T-helper 2 cell (primary cell): Measurements from ENCODE around the gene INVS.
"Not testable (repeated sequence)": the region's sequence is repeated elsewhere in the genome, so short reads cannot be mapped to it uniquely, and the experiment has no call there.

ENCODE experiments used
- DNase-seq, 5 experiments: peaks; one replicate each; pipeline versions ENCODE4 v3.0.0 to v3.0.0-alpha.2; 2012 to 2022

The INVS gene

DNA sequence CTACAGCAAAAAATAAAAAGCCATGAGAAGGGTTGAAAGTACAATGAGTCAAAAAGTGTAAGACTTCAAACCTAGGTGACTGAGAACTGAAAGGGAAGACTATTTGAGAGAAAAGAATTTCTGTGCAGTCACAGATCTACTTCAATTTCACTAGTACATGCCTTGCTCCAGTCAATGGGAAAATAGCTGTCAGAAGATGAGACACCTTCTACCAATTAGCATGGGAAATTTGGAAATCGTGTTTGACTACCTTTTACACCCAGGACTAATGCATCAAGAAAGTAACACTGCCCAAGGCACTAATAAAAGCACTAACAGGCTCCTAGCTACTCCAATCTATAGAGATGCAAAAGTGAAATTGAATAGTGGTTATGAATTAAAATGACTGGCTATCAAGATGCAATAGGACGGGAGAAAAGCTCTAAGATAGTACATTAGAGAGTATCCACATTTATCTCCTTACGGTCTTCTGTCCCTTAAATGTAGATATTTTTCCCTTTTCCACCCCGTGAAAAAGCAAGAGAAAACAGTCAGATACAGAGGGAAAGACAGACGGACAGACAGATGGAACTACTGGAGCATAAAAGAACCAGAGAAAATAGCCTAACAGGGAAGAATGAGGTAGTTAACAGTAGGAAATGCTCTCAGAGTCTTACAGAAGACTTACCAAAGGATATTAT is 15.5 kb upstream of the INVS start:
- peak in 1 of 5 experiments; percentile 44 for DNase-seq

DNA sequence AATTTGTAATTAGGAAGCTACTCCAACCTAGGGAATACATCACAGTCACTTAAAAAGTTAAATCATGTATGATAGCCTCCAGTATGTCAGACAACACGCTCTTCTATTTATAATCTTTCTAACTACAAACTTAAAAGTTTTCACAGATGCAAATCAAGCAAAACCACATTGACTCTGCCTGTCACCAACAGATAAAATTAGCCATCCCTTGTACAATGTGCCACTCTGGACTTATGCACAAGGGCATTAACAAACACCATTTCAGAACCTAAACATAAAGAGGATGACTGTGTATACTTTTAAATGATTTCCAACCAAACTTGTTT is 15.0 kb upstream of the INVS start:
- peak in 1 of 5 experiments; percentile 46 for DNase-seq

DNA sequence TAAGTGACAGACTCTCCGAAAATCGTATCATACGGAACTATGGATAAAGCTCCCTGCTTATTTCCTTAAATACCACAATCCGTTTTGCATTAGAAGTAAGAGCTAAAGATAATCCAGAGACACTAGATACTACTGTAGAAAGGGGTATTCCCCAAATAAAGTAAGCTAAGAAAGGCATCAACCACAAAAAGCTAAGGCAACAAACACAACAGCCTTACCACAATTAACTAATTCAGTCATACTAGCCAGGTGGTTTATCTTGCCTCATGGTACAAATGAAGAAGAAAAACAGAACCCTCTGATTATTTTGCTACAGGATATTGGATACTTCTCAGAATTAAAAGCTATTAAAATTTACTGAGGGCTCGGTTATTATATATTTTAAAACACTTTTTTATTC is 14.3 kb upstream of the INVS start:
- peak in 1 of 5 experiments; percentile 88 for DNase-seq

DNA sequence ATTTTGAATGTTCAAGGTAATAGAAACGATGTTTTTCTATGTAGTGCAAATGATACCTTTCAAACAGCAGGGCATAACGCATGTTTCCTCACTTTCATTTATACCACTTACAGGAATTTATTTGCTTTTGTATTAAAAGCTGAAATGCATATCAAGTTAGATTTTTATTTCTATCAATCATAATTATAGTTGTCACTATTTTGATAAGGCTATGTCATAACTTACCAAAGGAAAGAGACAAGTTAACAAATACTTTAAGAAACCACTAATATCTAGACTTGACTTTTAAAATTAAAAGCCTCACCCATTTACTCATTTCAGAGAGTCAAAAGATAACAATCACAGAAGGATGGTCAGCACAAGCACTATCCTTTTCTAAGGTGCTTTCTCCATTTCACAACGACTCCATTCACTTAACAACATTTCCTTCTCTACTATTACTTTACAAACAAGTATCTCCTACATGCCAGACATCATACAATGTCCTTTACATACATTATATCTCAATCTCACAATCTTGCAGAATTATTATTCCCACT is 12.9 kb upstream of the INVS start:
- peak in 1 of 5 experiments; percentile 59 for DNase-seq

DNA sequence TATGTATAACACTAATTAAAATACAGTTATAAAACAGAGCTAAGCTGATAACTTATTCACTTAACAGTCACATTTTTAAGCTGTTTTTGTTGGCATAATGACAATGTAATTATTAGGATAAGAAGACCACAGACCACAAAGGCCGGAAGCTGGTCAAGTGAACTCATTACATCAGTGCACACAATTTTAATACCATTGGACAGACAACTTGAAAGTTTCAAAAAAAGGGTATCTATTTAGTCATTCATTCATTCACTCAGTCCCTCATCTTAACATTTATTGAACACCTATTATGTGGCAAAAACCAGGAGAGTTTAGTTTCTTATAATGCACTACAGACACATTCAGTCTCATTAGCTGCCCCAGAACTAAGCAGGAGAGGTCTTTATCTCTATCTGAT is 11.8 kb upstream of the INVS start:
- peak in 2 of 5 experiments; percentile 22 to 52 for DNase-seq

DNA sequence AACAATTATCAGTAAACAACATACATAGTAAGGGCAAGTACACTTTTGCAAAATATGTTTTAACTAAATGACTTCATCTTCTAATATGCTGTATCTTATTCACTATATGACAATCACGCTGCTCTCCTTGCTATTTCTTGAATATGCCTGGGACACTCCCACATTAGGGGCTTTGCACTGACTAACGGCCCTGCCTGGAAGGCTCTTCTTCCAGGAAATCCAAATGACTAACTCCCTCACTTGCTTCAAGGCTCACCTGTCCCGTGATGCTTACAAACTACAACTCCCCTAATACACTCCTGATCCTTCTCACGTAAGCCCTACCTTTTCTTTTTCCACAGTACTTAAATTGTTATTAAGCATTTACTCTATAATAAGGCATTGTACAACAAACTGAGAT is 10.8 kb upstream of the INVS start:
- no peak for DNase-seq

DNA sequence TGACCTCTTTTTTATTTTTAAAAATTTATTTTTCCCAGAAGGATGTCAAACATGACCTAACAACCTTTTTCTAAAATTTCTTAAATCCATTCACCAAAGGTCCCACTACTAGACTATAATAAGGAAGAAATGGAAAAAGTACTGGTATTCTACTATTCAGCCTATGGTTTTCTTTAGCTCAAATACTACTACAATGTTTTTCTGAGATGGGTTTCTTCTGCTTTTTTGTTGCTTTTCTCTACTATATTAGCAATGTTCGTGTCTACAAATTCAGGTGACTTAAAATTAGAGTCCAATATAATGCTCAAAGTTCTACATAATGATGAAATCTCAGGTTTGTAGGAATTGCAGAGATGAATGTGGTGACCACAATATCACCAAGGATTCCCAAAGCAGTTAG is 8.2 kb upstream of the INVS start:
- no peak for DNase-seq

DNA sequence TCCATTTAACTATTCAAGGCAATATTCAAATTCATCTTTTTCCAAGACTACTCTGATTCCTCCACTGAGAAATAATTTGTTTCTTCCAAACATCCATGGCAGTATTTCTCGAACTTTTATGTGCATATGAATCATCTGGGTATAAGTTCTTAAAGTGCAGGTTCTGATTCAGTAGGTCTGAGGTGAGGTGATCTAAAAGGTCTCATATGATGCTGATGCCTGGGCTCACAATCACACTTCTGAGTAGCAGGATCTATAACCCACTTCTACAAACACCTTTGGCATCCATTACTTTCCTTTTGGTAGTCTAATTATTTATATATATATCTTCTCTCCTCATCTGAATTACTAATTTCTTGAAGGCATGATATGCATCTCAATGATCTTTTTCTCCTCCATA is 7.4 kb upstream of the INVS start:
- DNase-seq = no peak

DNA sequence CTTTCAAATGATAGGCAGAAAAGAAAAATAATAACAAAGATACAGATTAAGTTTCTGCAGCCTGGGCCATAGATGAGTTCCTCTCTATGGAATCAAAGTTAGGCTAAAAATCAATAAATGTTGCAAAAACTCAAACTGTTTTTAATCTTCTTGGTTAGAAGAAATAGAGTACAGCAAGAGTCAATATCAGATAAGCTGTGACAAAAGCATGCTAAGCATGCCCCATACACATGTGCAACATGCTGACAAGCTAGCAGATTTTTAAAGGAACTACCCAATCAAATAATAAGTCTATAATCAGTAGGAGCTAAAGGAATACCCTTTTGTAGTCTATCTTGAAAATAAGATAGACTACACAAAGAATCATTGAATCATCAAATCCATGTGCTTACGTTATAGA is 7.0 kb upstream of the INVS start:
- DNase-seq = no peak

DNA sequence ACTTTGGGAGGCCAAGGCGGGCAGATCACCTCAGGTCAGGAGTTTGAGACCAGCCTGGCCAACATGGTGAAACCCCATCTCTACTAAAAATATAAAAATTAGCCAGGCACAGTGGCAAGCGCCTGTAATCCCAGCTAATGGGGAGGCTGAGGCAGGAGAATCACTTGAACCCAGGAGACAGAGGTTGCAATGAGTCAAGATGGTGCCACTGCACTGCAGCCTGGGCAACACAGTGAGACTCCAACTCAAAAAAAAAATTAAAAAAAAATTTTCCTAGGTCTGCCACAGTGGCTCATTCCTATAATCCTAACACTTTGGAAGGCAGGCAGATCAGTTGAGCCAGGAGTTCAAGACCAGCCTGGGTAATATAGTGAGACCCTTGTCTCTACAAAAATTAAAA is 4.6 kb upstream of the INVS start:
- not testable (repeated sequence) for DNase-seq

DNA sequence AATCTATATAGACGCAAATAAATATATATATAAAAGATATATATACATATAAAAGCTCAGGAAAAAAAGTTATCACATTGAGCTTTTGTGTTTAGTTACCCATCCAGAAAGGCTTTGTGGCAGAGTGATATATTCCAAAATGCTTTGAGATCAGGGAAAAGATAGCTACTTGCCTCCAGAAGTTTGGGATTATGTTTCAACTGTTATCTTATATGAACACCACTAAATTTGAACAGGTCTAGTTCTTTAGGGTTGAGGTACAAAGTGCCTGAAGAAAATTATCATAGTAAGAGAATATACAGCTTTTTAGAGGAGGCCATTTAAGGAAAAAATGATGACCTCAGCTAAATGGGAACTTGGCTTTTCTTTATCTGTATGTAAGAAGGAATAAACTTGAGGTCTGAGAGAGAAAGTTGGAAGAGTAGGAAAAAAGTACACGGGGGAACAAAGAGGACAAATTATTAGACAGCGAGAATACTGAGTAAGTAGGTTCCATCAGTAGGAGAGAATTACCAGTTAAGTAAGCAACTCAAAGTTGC is 2.6 kb upstream of the INVS start:
- DNase-seq = no peak

DNA sequence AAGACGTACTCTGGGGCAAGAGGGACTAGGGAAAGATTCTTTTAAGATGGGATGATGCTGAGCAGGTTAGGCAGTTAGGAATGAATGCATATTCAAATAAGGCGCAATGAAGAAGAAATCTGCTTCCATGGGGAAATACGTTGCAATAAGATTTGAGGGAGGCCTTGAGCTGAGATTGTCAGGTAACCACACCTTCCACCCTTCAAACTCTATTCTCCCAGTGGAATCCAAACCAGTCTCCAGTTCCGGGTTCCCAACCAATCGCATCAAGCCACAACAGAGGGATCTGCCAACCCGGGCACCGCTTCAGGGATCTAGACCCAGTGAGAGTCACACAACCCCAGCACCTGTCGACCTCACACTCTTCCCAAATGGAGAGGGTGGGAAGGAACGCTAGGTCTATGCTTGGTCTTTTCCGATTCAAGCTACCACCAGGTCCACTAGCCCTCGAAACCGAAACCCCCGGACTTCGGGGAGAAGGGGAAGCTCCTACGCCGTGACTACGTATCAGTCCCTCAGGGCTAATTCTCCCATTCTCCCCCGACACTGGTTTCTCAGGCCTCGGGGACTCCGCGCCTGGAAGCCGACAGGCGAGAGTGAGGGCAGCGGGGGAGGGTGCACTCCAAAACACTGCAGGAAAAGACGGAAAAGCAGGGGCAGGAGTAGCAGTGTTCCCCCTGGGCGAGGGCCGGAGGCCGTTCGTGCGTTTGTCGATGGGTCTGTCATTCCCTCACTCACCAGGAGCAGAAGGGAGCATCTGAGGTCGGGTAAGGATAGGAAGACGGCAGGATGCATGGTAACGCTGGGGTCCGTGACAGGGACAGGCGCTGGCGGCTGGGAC is 777 bp upstream of the INVS start:
- DNase-seq = peak in 2 of 5 experiments; percentile 14 to 28

DNA sequence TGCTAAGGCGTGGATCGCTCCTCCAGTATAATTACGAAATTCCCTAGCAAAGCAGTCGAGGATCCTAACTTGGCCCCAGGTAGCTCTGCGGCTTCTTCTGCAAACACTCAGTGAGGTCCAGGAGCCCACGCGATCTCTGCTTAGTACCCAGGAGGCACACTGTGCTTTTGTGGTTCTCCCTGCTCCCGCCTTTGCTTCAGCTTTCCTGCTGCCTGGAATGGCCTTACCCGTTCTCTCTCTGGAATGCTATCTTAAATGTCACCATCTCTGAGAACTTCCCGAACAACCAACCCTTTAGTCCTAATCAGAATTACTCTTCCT is 639 bp downstream of the INVS start:
- DNase-seq = no peak

DNA sequence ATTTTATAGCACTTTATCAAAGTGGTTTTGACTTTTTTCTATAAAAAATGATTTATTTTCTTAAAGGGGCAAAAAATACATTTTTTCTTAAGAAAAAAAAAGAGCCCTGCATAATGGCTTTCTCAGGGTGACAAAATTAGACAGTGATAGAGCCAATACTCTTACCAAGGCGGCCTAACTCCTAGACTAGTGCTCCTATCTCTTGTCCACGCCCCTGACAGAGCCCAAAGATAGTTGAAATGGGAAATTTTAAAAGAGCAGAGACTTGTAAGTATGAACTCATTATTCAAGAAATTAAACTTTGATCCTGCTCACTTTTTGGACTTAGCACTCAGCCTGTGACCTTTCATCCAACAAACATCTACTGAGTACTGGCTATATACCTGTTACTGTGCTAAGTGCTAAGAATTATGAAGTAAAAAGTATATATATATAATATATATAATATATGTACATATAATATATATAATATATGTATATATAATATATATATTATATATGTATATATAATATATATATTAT is 1.2 kb downstream of the INVS start:
- no peak for DNase-seq

DNA sequence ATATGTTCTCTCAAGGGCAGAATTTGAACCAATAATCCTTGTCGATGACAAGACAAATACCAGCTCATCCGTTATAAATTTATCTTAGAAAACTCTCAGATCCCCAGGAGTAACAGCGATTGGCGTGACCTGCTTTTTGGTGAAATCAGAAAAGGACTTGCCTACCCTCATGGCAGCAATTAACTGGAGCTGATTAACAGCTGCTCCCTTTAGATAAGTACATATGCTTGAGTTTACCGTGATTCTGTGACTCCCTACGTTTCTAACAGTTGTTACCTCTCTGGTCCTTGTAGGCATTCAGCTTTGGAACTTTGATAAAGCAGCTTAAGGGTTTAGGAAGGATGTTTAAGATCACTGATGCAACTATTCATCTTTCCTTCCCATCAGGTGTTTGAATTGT is 2.6 kb downstream of the INVS start:
- no peak for DNase-seq

DNA sequence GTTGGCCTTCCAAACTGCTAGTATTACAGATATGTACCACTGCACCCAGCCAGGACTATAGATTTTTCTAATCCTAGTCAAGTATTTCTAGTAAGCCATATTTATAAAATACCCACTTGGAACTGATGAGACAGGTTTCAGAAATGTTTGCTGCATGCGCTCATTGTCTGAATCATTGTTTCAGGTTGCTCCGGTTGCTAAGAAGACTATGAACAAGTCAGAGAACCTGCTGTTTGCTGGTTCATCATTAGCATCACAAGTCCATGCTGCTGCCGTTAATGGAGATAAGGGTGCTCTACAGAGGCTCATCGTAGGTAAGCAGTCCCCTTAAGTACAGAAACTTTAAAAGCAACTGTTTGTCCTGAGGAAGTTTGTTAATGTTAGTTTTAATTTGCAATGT is 5.3 kb downstream of the INVS start:
- no peak for DNase-seq

DNA sequence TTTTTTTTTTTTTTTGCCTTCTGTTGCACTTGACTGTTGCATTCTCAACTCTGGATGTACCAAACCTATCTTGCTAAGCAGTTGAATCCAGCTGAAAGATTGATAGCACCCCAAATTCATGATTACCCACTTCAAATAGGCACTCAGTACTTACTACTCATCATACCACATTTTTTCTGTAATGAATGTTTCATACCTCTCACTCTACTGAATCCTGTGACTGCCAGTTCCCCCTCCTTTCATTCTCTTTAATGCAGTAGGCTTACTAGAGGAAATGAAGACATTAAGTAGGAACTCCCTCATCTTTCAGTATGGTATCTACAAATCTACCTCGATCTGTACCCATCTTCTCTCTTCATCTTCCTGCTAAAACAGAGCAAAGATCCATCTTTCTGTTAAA is 6.8 kb downstream of the INVS start:
- DNase-seq = no peak

DNA sequence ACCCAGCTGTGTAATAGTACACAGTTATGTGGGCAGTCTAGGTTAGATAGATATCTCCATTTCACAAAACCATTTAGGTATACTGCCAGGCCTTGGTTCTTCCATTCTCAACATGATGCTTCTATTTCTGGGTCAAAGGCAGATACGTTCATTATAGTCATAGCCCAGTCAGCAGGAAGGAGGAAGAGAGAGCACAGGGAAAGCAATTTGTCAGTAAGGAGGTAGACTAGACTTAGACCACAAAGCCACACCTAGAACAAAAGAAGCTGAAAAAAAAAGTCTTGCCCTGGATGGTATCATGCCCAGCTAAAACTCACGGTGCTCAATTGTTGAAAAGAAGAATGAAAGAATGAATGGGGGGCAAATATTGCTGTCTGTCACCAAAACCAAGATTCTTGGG is 7.6 kb downstream of the INVS start:
- DNase-seq = no peak

DNA sequence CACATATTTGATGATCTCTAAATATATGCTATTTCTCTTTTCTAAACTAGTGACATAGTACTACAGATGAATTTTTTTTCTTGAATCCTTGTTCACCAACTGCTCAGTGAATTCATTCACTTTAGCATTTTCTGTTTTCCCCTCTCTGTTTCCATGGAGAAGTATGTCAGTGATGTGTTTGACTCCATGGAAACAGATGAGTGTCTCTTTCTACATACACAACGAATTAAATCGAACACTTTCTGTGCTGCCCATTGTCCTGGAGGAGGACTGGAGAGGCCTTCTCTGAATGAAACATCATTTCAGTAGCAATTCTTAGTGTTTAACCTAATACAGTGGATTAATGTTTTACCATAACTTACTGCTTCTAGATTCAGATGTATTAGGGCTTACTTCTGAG is 9.5 kb downstream of the INVS start:
- DNase-seq = no peak

DNA sequence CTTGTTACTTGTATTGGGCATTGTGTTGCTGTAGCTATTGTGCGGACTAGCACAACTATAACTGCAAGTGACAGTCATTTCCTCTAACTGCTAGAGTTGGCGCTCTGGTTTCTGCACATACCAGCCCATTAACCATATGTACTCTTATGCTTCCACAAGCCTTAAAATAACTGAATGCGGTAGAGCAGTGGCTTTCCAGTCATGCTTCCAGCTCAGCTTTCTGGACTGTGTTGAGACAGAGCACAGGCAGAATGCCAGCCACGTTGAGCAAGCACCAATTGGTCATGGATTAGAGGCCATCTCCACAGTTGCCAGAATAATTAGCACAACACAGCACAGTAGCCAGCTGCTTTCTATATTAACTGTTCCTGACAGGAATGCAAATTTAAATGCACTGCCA is 12.2 kb downstream of the INVS start:
- no peak for DNase-seq

DNA sequence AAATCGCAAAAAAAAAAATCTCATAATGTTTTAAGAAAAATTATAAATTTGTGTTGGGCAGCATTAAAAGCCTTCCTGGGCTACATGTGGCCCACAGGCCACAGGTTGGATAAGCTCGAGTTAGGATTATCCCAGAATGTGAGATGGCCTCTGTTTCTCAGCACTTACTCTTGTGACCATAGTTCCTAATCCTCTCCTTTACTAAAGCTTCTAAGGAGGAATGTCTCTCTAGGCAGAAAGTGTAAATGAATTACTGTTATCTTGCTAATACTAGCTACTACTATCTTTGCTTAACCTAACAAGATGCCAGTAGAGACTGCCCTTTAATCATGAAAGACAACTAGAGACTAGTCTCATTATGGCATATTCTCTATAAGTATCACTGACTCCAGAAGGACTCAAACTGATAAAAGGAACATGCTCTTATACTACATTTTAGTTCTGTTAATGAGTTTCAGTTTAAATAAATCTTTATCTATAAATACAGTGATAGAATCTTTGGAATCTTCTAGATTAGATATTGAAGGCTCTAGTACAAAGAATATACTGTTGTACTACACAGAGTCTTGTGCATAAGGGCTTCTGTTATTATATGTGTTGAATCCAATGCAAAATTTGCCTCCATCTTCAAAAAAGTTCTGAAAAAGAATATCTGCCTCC is 13.8 kb downstream of the INVS start:
- DNase-seq = no peak

DNA sequence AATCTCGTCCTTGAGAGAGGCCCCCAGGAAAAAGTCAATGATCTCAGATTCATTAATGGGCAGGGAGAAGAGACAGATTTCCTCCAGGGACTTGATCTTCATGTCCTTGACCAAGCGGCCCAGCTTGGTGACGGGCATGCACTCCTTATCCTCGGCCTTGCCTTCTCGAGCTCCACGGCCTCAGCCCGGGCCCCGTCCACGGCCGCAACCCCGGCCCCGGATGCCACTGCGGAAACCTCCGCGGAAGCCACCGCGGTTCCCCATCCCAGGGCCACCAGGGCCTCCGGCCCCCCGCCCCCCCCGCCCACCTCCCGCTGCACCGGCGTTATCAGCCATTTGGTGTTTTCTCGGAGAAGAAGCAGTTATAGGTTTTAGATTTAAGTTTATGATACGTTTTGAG is 18.3 kb downstream of the INVS start:
- no peak for DNase-seq

DNA sequence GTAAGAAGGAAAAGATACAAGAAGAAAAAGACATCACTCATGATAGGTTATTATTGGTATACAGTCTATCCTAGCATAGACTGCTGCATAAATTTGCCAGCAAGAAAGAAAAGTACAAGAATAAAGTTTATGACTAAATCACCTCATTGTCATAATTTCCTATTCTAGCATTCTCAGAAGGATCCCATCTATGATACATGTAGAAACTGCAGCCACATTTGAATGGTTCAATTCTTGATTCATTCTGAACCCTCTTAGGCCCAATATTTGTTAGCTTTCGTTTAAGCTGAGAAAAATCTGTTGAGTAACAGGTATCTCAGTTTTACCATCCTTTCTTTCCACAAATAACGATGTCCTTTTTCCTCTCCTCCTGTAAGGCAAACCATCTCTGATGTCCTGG is 21.2 kb downstream of the INVS start:
- DNase-seq = no peak
